HepG2 (cell line): ENCODE measurements around the gene PLK3. TPM values are rescaled to one million over a fixed set of nuclear protein-coding genes. Genes with fewer than 3 reads are reported as not detected.

Experiments
- ATAC-seq: fragments of 200-7000 bp; cut with Tn5 transposase; 3 replicates; pipeline ENCODE4 v1.9.1; 2020; ENCODE audit warnings: mild to moderate bottlenecking, moderate library complexity
- BruUV-seq: library from RNA; stranded (reverse); fragments of 400-500 nt; replicated peaks from 2 replicates; lab custom pipeline; 2021; lab: Mats Ljungman, UMichigan
- CTCF ChIA-PET: fragments of 300-600 bp; formaldehyde crosslinking; extraction: SDS; loops from one replicate; lab custom pipeline; 2021; ENCODE audit warnings: low total read pairs, inconsistent platforms, low intra/inter-chr PET ratio; lab: Yijun Ruan, JAX
- POLR2A ChIA-PET: fragments of 350-600 bp; sonication (Branson Sonifier 250); formaldehyde crosslinking; loops from one replicate; lab custom pipeline; 2020; ENCODE audit warnings: antibody characterized with exemption, inconsistent platforms; lab: Yijun Ruan, JAX
- DNase-seq: peaks from one replicate; pipeline ENCODE4 v3.0.0-alpha.2; 2015; ENCODE audit warnings: low spot score
- FAIRE-seq: peaks from 3 replicates; lab custom pipeline; 2011; peaks lifted over from hg19 to GRCh38; lab: Jason Lieb, UNC
- H2AFZ ChIP-seq: one replicate; pipeline ENCODE4 v1.6.1; 2011; ENCODE audit warnings: low read length, inconsistent platforms
- H3K27ac ChIP-seq: fragments of 300-600 bp; 3 replicates; pipeline ENCODE4 v1.8.0; 2011; ENCODE audit warnings: mixed run types, mild to moderate bottlenecking, mixed read lengths, low read length, inconsistent platforms; ENCODE audit not compliant: insufficient read depth; ENCODE audit errors: extremely low read length
- H3K27me3 ChIP-seq, 2 experiments: fragments of 200-600 bp in 1 of 2; 2 replicates in 1 of 2; 3 replicates in 1 of 2; pipeline versions ENCODE4 v1.6.0 to v1.8.0; 2011; ENCODE audit warnings: low read length in 2 of 2, mild to moderate bottlenecking in 2 of 2, moderate library complexity in 2 of 2, inconsistent platforms in 1 of 2; ENCODE audit not compliant: insufficient read depth in 2 of 2, control insufficient read depth in 1 of 2
- H3K36me3 ChIP-seq, 2 experiments: fragments of 200-600 bp in 1 of 2; replicated peaks in 1 of 2; 2 replicates in 1 of 2; 3 replicates in 1 of 2; pipeline versions ENCODE4 v1.5.1 to v1.8.0; 2011; ENCODE audit warnings: low read length in 2 of 2, inconsistent platforms in 1 of 2; ENCODE audit not compliant: insufficient read depth in 2 of 2, control insufficient read depth in 1 of 2
- H3K4me1 ChIP-seq: 2 replicates; pipeline ENCODE4 v1.5.1; 2012; ENCODE audit warnings: low read length, inconsistent platforms; ENCODE audit not compliant: insufficient read depth
- H3K4me2 ChIP-seq: 2 replicates; pipeline ENCODE4 v1.6.0; 2011; ENCODE audit warnings: low read depth, low read length, inconsistent platforms
- H3K4me3 ChIP-seq, 3 experiments: fragments of 200-600 bp in 1 of 3; sonication (generic), shearing (Covaris generic) in 1 of 3; replicated peaks in 1 of 3; 2 replicates each; pipeline ENCODE4 v1.5.1; 2011 to 2016; ENCODE audit warnings: low read length in 3 of 3, inconsistent platforms in 2 of 3, low read depth in 2 of 3, mild to moderate bottlenecking in 2 of 3, control low read depth in 1 of 3, mixed read lengths in 1 of 3; ENCODE audit not compliant: insufficient read depth in 1 of 3
- H3K79me2 ChIP-seq: one replicate; pipeline ENCODE4 v1.6.1; 2011; ENCODE audit warnings: low read length, inconsistent platforms; ENCODE audit not compliant: insufficient read depth
- H3K9ac ChIP-seq: 2 replicates; pipeline ENCODE4 v1.6.0; 2011; ENCODE audit warnings: mild to moderate bottlenecking, low read depth, low read length, inconsistent platforms; ENCODE audit not compliant: insufficient read depth
- H3K9me3 ChIP-seq: 2 replicates; pipeline ENCODE4 v1.5.1; 2012; ENCODE audit warnings: mild to moderate bottlenecking, low read length
- H4K20me1 ChIP-seq: 2 replicates; pipeline ENCODE4 v1.6.0; 2011; ENCODE audit warnings: inconsistent platforms, mild to moderate bottlenecking, low read length, moderate library complexity; ENCODE audit not compliant: insufficient read depth
- AGO2 ChIP-seq: fragments of 200-400 bp; formaldehyde crosslinking; optimal IDR thresholded peaks from 2 replicates; pipeline ENCODE3; 2017; ENCODE audit warnings: mild to moderate bottlenecking, low read depth, low read length, moderate library complexity
- HOXD1 ChIP-seq: sonication (generic); formaldehyde crosslinking; IDR thresholded peaks from 2 replicates; pipeline ENCODE4 v1.5.0; 2020; ENCODE audit warnings: missing genetic modification reagents
- JDP2 ChIP-seq: sonication (generic); formaldehyde crosslinking; IDR thresholded peaks from 2 replicates; pipeline ENCODE4 v1.8.1; 2022; ENCODE audit warnings: missing genetic modification reagents, borderline replicate concordance
- MBNL3 ChIP-seq: fragments of 250-450 bp; sonication (Bioruptor Pico); conservative IDR thresholded peaks from 2 replicates; pipeline ENCODE4 v1.8.0; 2022; ENCODE audit warnings: mild to moderate bottlenecking, inconsistent platforms
- MEIS1 ChIP-seq: sonication (generic); formaldehyde crosslinking; IDR thresholded peaks from 2 replicates; pipeline ENCODE4 v1.9.0; 2021; ENCODE audit warnings: mild to moderate bottlenecking, missing genetic modification reagents, moderate library complexity, borderline replicate concordance
- RFX5 ChIP-seq: IDR thresholded peaks from 2 replicates; pipeline ENCODE4 v1.6.1; 2011; ENCODE audit warnings: low read depth, low read length, improper control_type of control experiment
- SP1 ChIP-seq, 2 experiments: fragments of 450-650 bp in 1 of 2; sonication (generic) in 1 of 2; formaldehyde crosslinking in 1 of 2; IDR thresholded peaks; 2 replicates each; pipeline versions ENCODE4 v1.4.0 to v1.6.1; 2016 to 2020; ENCODE audit warnings: missing genetic modification reagents in 1 of 2
- TRIM24 ChIP-seq: sonication (generic); formaldehyde crosslinking; IDR thresholded peaks from 2 replicates; pipeline ENCODE4 v1.8.0; 2022; ENCODE audit warnings: mild to moderate bottlenecking, missing genetic modification reagents
- ZFP1 ChIP-seq: IDR thresholded peaks from 2 replicates; pipeline ENCODE4 v1.6.1; 2016
- ZMAT3 ChIP-seq: sonication (generic); formaldehyde crosslinking; conservative IDR thresholded peaks from 2 replicates; pipeline ENCODE4 v1.7.0; 2021; ENCODE audit warnings: missing genetic modification reagents
- ZMYM4 ChIP-seq: sonication (generic); formaldehyde crosslinking; IDR thresholded peaks from 2 replicates; pipeline ENCODE4 v1.8.1; 2023; ENCODE audit warnings: mild to moderate bottlenecking, missing genetic modification reagents
- ZNF569 ChIP-seq: sonication (generic); formaldehyde crosslinking; IDR thresholded peaks from 2 replicates; pipeline ENCODE4 v1.5.0; 2020; ENCODE audit warnings: mild to moderate bottlenecking, missing genetic modification reagents, moderate library complexity, borderline replicate concordance
- ZNF850 ChIP-seq: sonication (generic); formaldehyde crosslinking; conservative IDR thresholded peaks from 2 replicates; pipeline ENCODE4 v1.9.0; 2021; ENCODE audit warnings: mild to moderate bottlenecking, missing genetic modification reagents
- ZSCAN29 ChIP-seq: sonication (generic); formaldehyde crosslinking; conservative IDR thresholded peaks from 2 replicates; pipeline ENCODE4 v1.4.0; 2020; ENCODE audit warnings: mild to moderate bottlenecking, missing genetic modification reagents
- WGBS: methylation state at CpG from one replicate; pipeline ENCODE4 v1.1.6; 2017; ENCODE audit warnings: low lambda C conversion rate; 5-methylcytosine and 5-hydroxymethylcytosine counted together
- in situ Hi-C: cut with HindIII; loops from 2 replicates; pipeline ENCODE4 v1.10.0; 2017; ENCODE audit warnings: low pct_unique_long_range_greater_than_20kb; ENCODE audit not compliant: extremely low pct_ligation_motif_present
- intact Hi-C: fragments of 100-400 bp; cut with micrococcal nuclease; formaldehyde crosslinking; loops from one replicate; pipeline ENCODE4 v1.10.0; 2022; ENCODE audit not compliant: unreplicated experiment
- polyA plus RNA-seq, 8 experiments: library from polyadenylated mRNA; depleted of rRNA in 3 of 8; stranded (reverse) in 7 of 8; unstranded in 1 of 8; fragments of >200 nt; fragmentation: Illumina TruSeq in 4 of 8; extraction: Trizol in 4 of 8; gene quantifications; 2 replicates each; pipeline versions ENCODE4 v1.2.1 to v1.2.3, GENCODE V29; 2011 to 2016; ENCODE audit warnings: low read depth in 4 of 8, missing spikeins in 1 of 8, mixed read lengths in 1 of 8; ENCODE audit not compliant: insufficient read depth in 1 of 8
- total RNA-seq, 5 experiments: library from RNA; depleted of rRNA; stranded (reverse); fragments of >200 nt; fragmentation: Illumina TruSeq; extraction: Trizol; gene quantifications; 2 replicates each; pipeline ENCODE4 v1.2.3, GENCODE V29; 2016; ENCODE audit warnings: low read depth in 1 of 5
- TF ChIP-seq, protein P1 (sequence below): sonication (generic); formaldehyde crosslinking; IDR thresholded peaks from 2 replicates; pipeline ENCODE4 v1.4.0; 2020; ENCODE audit warnings: missing genetic modification reagents
- TF ChIP-seq, protein P2 (sequence below): IDR thresholded peaks from 2 replicates; pipeline ENCODE4 v1.6.1; 2012; ENCODE audit warnings: low read depth, low read length, improper control_type of control experiment

PLK3 gene
- total and polyA plus RNA-seq, 2 of the 13 experiments (the other 11 are each of a cell fraction or from before 2014, with no cell fraction given), result 9.8 to 16.9 TPM

DNA sequence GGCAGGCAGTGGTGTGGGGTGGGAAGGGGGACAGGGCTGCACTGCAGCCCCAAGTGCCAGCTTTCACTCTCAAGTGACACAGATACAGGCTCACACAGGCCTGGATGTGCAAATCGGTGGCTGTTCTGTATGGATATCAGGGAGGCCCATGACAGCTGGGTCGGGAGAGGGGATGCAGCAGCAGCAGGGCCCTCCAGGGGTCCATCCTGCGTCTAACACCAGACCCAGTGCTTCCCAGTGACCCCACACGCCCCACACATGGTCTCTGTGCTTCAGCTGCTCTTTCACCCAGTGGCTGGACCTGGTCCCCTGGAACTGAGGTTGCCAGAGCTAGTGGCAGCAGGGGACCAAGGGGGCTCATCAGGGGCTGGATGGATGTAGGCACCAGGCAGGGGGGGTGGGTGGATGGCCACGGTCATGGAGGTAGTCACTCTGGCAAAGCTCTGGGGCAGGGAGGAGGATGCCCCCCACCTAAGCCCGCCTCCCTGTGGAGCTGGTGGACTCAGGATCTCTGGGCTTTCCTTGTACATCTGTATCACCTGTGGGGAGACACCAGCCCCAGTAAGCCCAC, 22.0 kb downstream of the PLK3 start:
- Histone ChIP-seq H3K9ac (no peak overlapping the region), H4K20me1 (no peaks in the 10 kb centered on the region), H3K27me3 (no peaks in the 10 kb centered on the region), H3K79me2 (no peaks in the 10 kb centered on the region), H3K4me1 (peaks cover 32% of the 10 kb centered on the region), H3K27ac (no peak overlapping the region), H3K9me3 (no peaks in the 10 kb centered on the region), H2AFZ (no peak overlapping the region), H3K4me3 (no peak overlapping the region), H3K36me3 (no peaks in the 10 kb centered on the region; a peak in 1 of 5 replicates), H3K4me2 (no peak overlapping the region)
- DNase-seq (no peak), FAIRE-seq (no peak), ATAC-seq (no peak)
- CTCF ChIA-PET, result no interaction called here
- POLR2A ChIA-PET, result interaction anchor here (1.0 to 11.3 kb wide), 5 partner anchors 9 to 92 kb away, joined by 3 to 570 read pairs (median 51); partner anchors contain the start of genes BTBD19, DYNLT4, PLK3 and RNU5D-1
- in situ Hi-C loops, result no loop called here
- intact Hi-C loops, result loop anchor here (10.0 kb wide), 1 partner anchor 483 kb away; no protein-coding TSS in a partner anchor
- BruUV-seq, result no TSS peak
- TF ChIP-seq AGO2 (peak; percentile 14), JDP2 (CRISPR knock-in tag) (no peak)
- no CpG with 5 or more reads among the region's 6 CpGs for WGBS

DNA sequence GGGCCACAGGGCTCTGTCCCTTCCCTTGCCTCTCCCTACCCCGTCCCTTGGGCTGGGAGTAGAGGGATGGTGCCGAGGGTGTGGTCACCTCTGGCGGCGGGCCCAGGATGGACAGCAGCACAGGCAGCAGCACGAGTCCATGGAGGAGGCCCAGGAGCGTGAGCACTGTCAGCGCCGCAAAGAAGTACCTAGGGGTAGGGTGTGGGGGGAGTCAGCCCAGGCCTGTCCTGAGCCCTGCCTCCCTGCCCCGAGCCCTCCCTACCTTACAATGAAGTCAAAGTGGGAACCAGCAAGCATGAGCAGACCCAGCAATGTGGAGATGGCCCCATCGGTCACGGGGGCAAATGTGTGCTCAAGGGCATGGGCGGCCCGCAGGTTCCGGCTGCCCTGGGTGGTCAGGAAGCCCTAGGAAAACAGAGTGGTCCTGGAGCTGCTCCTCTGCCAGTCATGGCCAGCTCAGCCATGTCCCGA, 22.8 kb downstream of the PLK3 start:
- 87% methylated on average over 8 of the region's 15 CpGs for WGBS
- CTCF ChIA-PET, result no interaction called here
- DNase-seq (no peak), ATAC-seq (no peak), FAIRE-seq (no peak)
- Histone ChIP-seq H3K27ac (no peak overlapping the region), H3K4me3 (no peak overlapping the region), H3K79me2 (no peaks in the 10 kb centered on the region), H3K4me2 (no peak overlapping the region), H3K27me3 (no peaks in the 10 kb centered on the region), H3K36me3 (no peaks in the 10 kb centered on the region; a peak in 1 of 5 replicates), H4K20me1 (no peaks in the 10 kb centered on the region), H2AFZ (no peak overlapping the region), H3K4me1 (peaks cover 40% of the 10 kb centered on the region), H3K9ac (no peak overlapping the region), H3K9me3 (no peaks in the 10 kb centered on the region)
- intact Hi-C loops, result loop anchor here (10.0 kb wide), 1 partner anchor 482 kb away; no protein-coding TSS in a partner anchor
- in situ Hi-C loops, result no loop called here
- BruUV-seq, result no TSS peak
- POLR2A ChIA-PET, result interaction anchor here (1.0 to 11.3 kb wide), 3 partner anchors 13 to 29 kb away, joined by 3 to 570 read pairs (median 168); partner anchors contain the start of genes BTBD19, DYNLT4 and PLK3
- TF ChIP-seq ZNF569 (CRISPR knock-in tag) (no peak), MEIS1 (no peak), ZMAT3 (no peak), SP1 (IDR thresholded peaks at IDR 0.05) (no peak), SP1 (CRISPR knock-in tag; IDR thresholded peaks at IDR 0.05) (no peak), ZFP1 (CRISPR knock-in tag) (no peak), ZMYM4 (CRISPR knock-in tag) (no peak), ZSCAN29 (no peak), HOXD1 (CRISPR knock-in tag) (no peak), MBNL3 (CRISPR knock-in tag) (no peak), TRIM24 (CRISPR knock-in tag) (no peak), RFX5 (no peak), ZNF850 (CRISPR knock-in tag) (no peak)
- TF ChIP-seq, protein P1, sequence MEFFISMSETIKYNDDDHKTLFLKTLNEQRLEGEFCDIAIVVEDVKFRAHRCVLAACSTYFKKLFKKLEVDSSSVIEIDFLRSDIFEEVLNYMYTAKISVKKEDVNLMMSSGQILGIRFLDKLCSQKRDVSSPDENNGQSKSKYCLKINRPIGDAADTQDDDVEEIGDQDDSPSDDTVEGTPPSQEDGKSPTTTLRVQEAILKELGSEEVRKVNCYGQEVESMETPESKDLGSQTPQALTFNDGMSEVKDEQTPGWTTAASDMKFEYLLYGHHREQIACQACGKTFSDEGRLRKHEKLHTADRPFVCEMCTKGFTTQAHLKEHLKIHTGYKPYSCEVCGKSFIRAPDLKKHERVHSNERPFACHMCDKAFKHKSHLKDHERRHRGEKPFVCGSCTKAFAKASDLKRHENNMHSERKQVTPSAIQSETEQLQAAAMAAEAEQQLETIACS, result no peak
- TF ChIP-seq, protein P2, sequence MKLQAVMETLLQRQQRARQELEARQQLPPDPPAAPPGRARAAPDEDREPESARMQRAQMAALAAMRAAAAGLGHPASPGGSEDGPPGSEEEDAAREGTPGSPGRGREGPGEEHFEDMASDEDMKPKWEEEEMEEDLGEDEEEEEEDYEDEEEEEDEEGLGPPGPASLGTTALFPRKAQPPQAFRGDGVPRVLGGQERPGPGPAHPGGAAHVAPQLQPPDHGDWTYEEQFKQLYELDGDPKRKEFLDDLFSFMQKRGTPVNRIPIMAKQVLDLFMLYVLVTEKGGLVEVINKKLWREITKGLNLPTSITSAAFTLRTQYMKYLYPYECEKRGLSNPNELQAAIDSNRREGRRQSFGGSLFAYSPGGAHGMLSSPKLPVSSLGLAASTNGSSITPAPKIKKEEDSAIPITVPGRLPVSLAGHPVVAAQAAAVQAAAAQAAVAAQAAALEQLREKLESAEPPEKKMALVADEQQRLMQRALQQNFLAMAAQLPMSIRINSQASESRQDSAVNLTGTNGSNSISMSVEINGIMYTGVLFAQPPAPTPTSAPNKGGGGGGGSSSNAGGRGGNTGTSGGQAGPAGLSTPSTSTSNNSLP, result no peak
